Esophagus muscularis mucosa (tissue), 4 donors: Measurements from ENCODE around the gene EPC2.

Experiments
- EP300 ChIP-seq: sonication (generic); formaldehyde crosslinking; IDR thresholded peaks from one replicate; pipeline ENCODE4 v1.6.1; 2017; ENCODE audit warnings: antibody characterized with exemption
- POLR2A ChIP-seq: fragments of 450-650 bp; IDR thresholded peaks from one replicate; pipeline ENCODE4 v1.6.1; 2017; ENCODE audit warnings: antibody characterized with exemption, moderate library complexity, mild to moderate bottlenecking, low read depth
- POLR2AphosphoS5 ChIP-seq, 2 donors: sonication (generic); formaldehyde crosslinking; IDR thresholded peaks; one replicate each; pipeline ENCODE4 v1.6.1; 2017; ENCODE audit warnings: antibody characterized with exemption in 2 of 2
- TF ChIP-seq, protein P1 (sequence below), 3 experiments: fragments of 200-600 bp in 2 of 3; fragments of 450-650 bp in 1 of 3; sonication (generic) in 2 of 3; IDR thresholded peaks; one replicate each; pipeline ENCODE4 v1.5.1; 2017 to 2019; ENCODE audit warnings: antibody characterized with exemption in 3 of 3, mild to moderate bottlenecking in 2 of 3, moderate library complexity in 1 of 3

DNA sequence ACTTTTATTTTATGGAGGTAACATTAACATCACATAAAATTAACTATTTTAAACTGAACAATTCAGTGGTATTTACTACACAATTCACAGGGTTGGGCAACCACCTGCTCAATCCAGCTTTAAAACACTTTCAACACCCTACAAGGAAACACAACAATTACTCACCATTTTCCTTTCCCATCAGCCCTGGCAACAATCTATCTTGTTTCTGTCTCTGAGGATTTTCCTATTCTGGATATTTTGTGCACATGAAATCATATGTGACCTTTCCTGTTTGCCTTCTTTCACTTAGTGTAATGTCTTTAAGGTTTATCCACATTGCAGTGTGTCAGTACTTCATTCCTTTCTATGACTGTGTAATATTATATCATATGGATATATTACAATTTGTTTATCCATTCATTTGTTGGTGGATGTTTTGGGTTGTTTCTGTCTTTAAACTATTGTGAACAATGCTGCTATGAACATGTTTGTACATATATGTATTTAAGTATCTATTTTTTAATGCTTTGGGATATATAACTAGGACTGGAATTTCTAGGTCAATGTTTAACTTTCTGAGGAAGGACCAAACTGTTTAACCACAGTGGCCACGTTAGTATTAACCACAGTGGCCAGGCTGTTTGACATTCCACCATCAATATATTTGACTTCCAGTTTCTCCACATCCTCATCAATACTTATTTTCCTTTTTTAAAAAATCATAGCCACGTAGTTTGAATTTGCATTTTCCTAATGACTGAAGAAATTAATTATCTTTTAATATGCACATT is 158.1 kb downstream of the EPC2 start:
- TF ChIP-seq, protein P1, sequence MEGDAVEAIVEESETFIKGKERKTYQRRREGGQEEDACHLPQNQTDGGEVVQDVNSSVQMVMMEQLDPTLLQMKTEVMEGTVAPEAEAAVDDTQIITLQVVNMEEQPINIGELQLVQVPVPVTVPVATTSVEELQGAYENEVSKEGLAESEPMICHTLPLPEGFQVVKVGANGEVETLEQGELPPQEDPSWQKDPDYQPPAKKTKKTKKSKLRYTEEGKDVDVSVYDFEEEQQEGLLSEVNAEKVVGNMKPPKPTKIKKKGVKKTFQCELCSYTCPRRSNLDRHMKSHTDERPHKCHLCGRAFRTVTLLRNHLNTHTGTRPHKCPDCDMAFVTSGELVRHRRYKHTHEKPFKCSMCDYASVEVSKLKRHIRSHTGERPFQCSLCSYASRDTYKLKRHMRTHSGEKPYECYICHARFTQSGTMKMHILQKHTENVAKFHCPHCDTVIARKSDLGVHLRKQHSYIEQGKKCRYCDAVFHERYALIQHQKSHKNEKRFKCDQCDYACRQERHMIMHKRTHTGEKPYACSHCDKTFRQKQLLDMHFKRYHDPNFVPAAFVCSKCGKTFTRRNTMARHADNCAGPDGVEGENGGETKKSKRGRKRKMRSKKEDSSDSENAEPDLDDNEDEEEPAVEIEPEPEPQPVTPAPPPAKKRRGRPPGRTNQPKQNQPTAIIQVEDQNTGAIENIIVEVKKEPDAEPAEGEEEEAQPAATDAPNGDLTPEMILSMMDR (IDR thresholded peaks at IDR 0.05): no peak
- TF ChIP-seq POLR2A: no peak
- no peak for TF ChIP-seq EP300
- no peak for TF ChIP-seq POLR2AphosphoS5 (IDR thresholded peaks at IDR 0.05)
